SH-SY5Y (cell line): ENCODE measurements around the gene EN1.

Experiments used
- GATA2 ChIP-seq: IDR thresholded peaks from 2 replicates; pipeline ENCODE4 v1.6.1; 2011; ENCODE audit warnings: mild to moderate bottlenecking, low read depth, low read length
- GATA3 ChIP-seq: IDR thresholded peaks from 2 replicates; pipeline ENCODE4 v1.6.1; 2011; ENCODE audit warnings: low read depth, mild to moderate bottlenecking, low read length, moderate library complexity

DNA sequence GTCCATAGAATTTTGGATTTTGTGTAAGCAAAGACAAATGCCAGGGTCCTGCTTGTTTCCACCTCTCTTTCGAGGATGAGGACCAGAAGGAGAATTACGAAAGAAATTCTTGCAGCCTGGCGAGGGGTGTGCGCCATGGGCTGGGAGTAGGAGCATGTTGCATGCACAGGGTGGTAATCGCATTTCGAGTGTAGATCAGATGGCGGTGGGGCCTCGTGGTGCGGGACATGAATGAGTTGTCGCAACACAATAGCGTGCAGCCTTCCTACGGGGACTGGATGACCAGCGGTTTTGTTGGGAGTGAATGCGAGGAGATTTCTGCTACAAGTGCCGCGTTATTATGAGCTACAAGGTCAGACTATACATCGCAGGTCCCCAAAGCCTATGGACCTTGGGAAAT, 4.2 kb upstream of the EN1 start:
- TF ChIP-seq GATA2 (no peak), GATA3 (no peak)
